ENCODE measurements around the gene CEP20. TPM values are rescaled to one million over a fixed set of nuclear protein-coding genes. Genes with fewer than 3 reads are reported as not detected.

The CEP20 gene
- total and polyA plus RNA-seq, 4 donors: 21.3 to 26.8 (median 24.7) TPM

Other genes starting within 250 kb of the CEP20 start
- gene MARF1, start 245.4 kb downstream of the CEP20 start, total RNA-seq: 10 to 100 TPM; 73.5 to 92.8 TPM
- gene MARF1, start 245.4 kb downstream of the CEP20 start, polyA plus RNA-seq: 10 to 100 TPM; 28.8 to 34.2 TPM
- gene NDE1, start 238.4 kb downstream of the CEP20 start, total RNA-seq: 10 to 100 TPM; 32.0 to 42.8 TPM
- 10 to 100 TPM; 14.8 to 15.7 TPM for gene NDE1, start 238.4 kb downstream of the CEP20 start, polyA plus RNA-seq
- gene MYH11, start 31.6 kb downstream of the CEP20 start, total RNA-seq: 1,000 to 10,000 TPM; 1,606 to 2,053 TPM
- 100 to 1,000 TPM; 631 to 732 TPM for gene MYH11, start 31.6 kb downstream of the CEP20 start, polyA plus RNA-seq
- 10 to 100 TPM; 56.5 to 61.9 TPM for gene ABCC1, start 61.0 kb upstream of the CEP20 start, total RNA-seq
- 10 to 100 TPM in 1 of 2 donors, 1 to 10 TPM in 1; 2.9 to 30.8 TPM for gene ABCC1, start 61.0 kb upstream of the CEP20 start, polyA plus RNA-seq